ENCODE data around the gene VSX2.
A peak's percentile ranks its signal among the peaks of the same experiment; 100 is the strongest.
"Not testable (repeated sequence)": the region's sequence is repeated elsewhere in the genome, so short reads cannot be mapped to it uniquely, and the experiment has no call there.

VSX2 gene

GRCh38 chr14:74260525-74261233, 21.4 kb downstream of the VSX2 start:
- DNase-seq: no peak

GRCh38 chr14:74261288-74261687, 22.0 kb downstream of the VSX2 start:
- DNase-seq: no peak

GRCh38 chr14:74262076-74262475, 22.8 kb downstream of the VSX2 start:
- DNase-seq: no peak

- DNase-seq: no peak
Observed at GRCh38 chr14:74263181-74263580, 23.9 kb downstream of the VSX2 start.

GRCh38 chr14:74263921-74264320, 24.7 kb downstream of the VSX2 start:
- DNase-seq: no peak

GRCh38 chr14:74265301-74265965, 26.2 kb downstream of the VSX2 start:
- no peak for DNase-seq

- no peak for DNase-seq
Observed at GRCh38 chr14:74267588-74267987, 28.3 kb downstream of the VSX2 start.

GRCh38 chr14:74270382-74271177, 31.3 kb downstream of the VSX2 start:
- not testable (repeated sequence) for DNase-seq

GRCh38 chr14:74271365-74271764, 32.1 kb downstream of the VSX2 start:
- no peak for DNase-seq

- DNase-seq: no peak
Observed at GRCh38 chr14:74275241-74275841, 36.1 kb downstream of the VSX2 start.

- DNase-seq: no peak
Observed at GRCh38 chr14:74278080-74278479, 38.8 kb downstream of the VSX2 start.

GRCh38 chr14:74281069-74281468, 41.8 kb downstream of the VSX2 start:
- no peak for DNase-seq

GRCh38 chr14:74286736-74287135, 47.5 kb downstream of the VSX2 start:
- no peak for DNase-seq

- DNase-seq: no peak
Observed at GRCh38 chr14:74289801-74290200, 50.6 kb downstream of the VSX2 start.

- DNase-seq: peak in 1 of 2 donors; percentile 29
Observed at GRCh38 chr14:74290415-74290814, 51.2 kb downstream of the VSX2 start.

- DNase-seq: no peak
Observed at GRCh38 chr14:74292061-74292460, 52.8 kb downstream of the VSX2 start.

GRCh38 chr14:74293606-74294005, 54.4 kb downstream of the VSX2 start:
- no peak for DNase-seq

- no peak for DNase-seq
Observed at GRCh38 chr14:74296037-74296467, 56.8 kb downstream of the VSX2 start.

- DNase-seq: peak; percentile 14 to 50
Observed at GRCh38 chr14:74297986-74298385, 58.7 kb downstream of the VSX2 start.

- peak in 1 of 2 donors; percentile 2 for DNase-seq
Observed at GRCh38 chr14:74299061-74299545, 59.9 kb downstream of the VSX2 start.

- DNase-seq: no peak
Observed at GRCh38 chr14:74301594-74302151, 62.4 kb downstream of the VSX2 start.

- DNase-seq: peak; percentile 42 to 61
Observed at GRCh38 chr14:74302152-74302628, 62.9 kb downstream of the VSX2 start.

All from inflammatory macrophage treated with lipopolysaccharide for 1 hour (primary cell).